ENCODE data around the gene TRMO.

Gene TRMO

GRCh38 chr9:97944612-97945011 lies 22.3 kb upstream of the TRMO start:
- H3K27me3 ChIP-seq (ENCODE audit: insufficient read depth, poor library complexity, severe bottlenecking): no peaks in the 10 kb centered on the region
- DNase-seq (ENCODE audit: low read depth in 1 of 2, low spot score in 1 of 2): no peak
- TF ChIP-seq CTCF (IDR thresholded peaks at IDR 0.05; ENCODE audit: insufficient read depth, low read length) (no peak), REST (IDR thresholded peaks at IDR 0.05; ENCODE audit: insufficient replicate concordance, low read depth) (no peak)
- no peak overlapping the region for H3K4me3 ChIP-seq (replicated peaks; ENCODE audit: insufficient read depth, low read length)
- H3K27ac ChIP-seq (replicated peaks): no peak overlapping the region

GRCh38 chr9:97943308-97943855 lies 21.1 kb upstream of the TRMO start:
- TF ChIP-seq GABPA (IDR thresholded peaks at IDR 0.05; ENCODE audit: low read depth) (no peak), CTCF (IDR thresholded peaks at IDR 0.05; ENCODE audit: insufficient read depth, low read length) (no peak), REST (IDR thresholded peaks at IDR 0.05; ENCODE audit: insufficient replicate concordance, low read depth) (no peak), SPI1 (IDR thresholded peaks at IDR 0.05; ENCODE audit: borderline replicate concordance, low read depth) (no peak), POLR2AphosphoS5 (IDR thresholded peaks at IDR 0.05; ENCODE audit: low read depth) (no peak)
- Histone ChIP-seq H3K27me3 (ENCODE audit: insufficient read depth, poor library complexity, severe bottlenecking) (no peaks in the 10 kb centered on the region), H3K4me3 (replicated peaks; ENCODE audit: insufficient read depth, low read length) (no peak overlapping the region), H3K27ac (replicated peaks) (no peak overlapping the region)
- DNase-seq (ENCODE audit: low read depth in 1 of 2, low spot score in 1 of 2): no peak

- Histone ChIP-seq H3K4me3 (replicated peaks; ENCODE audit: insufficient read depth, low read length) (no peak overlapping the region), H3K27me3 (ENCODE audit: insufficient read depth, poor library complexity, severe bottlenecking) (no peaks in the 10 kb centered on the region), H3K27ac (replicated peaks) (no peak overlapping the region)
- DNase-seq (ENCODE audit: low read depth in 1 of 2, low spot score in 1 of 2): no peak
- no peak for TF ChIP-seq POLR2AphosphoS5 (IDR thresholded peaks at IDR 0.05; ENCODE audit: low read depth)
- no peak for TF ChIP-seq CTCF (IDR thresholded peaks at IDR 0.05; ENCODE audit: insufficient read depth, low read length)
- no peak for TF ChIP-seq GABPA (IDR thresholded peaks at IDR 0.05; ENCODE audit: low read depth)
- TF ChIP-seq REST (IDR thresholded peaks at IDR 0.05; ENCODE audit: insufficient replicate concordance, low read depth): no peak
- no peak for TF ChIP-seq SPI1 (IDR thresholded peaks at IDR 0.05; ENCODE audit: borderline replicate concordance, low read depth)
These were observed 19.0 kb upstream of the TRMO start for GRCh38 chr9:97941323-97941722.
